ENCODE results near the gene UFD1. TPM values are rescaled to one million over a fixed set of nuclear protein-coding genes. Genes with fewer than 3 reads are reported as not detected.

UFD1 gene
- total RNA-seq, 1 experiment from 2014 or later, result 74.4 TPM

DNA sequence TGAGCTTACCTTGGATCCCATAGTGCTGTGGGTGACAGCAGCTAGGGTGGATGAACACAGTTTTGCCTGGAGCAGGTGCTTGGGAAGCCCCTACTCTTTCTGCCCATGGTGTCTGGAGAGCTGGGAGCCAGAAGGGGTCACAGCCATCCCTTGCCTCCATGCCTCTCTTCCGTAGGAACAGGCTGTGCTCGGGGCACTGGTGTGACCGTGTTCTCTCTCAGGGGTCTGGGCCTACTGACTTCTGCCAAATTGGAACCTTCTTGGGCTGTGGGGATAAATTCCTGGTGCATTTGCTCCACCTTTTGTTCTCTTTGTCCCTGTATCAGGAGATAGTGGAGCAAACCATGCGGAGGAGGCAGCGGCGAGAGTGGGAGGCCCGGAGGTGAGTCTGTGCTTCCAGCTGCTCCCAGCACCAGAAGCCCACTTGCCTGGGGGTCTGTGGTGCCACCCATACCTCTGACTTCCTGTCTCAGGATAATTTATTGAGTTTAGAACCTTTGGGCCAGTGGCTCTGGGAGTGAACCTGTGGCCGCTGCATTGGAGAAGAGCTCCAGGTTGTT lies 15.1 kb upstream of the UFD1 start:
- Histone ChIP-seq H3K9me3 (ENCODE audit: control insufficient read depth, low read depth, low read length) (no peaks in the 10 kb centered on the region), H3K79me1 (ENCODE audit: insufficient read depth, low read depth, low read length, poor library complexity, severe bottlenecking) (no peaks in the 10 kb centered on the region), H3K23me2 (ENCODE audit: insufficient read length, low read depth, low read length, poor library complexity, severe bottlenecking) (no peaks in the 10 kb centered on the region), H3K56ac (ENCODE audit: insufficient read length, low read depth, low read length) (no peak overlapping the region), H4K8ac (replicated peaks; ENCODE audit: insufficient read length, low read depth, low read length) (no peak overlapping the region), H2BK120ac (ENCODE audit: low read depth, low read length, poor library complexity, severe bottlenecking) (no peak overlapping the region), H3K23ac (ENCODE audit: insufficient read length, low read depth, low read length) (no peak overlapping the region), H3K79me2 (ENCODE audit: insufficient read depth, low read length) (no peaks in the 10 kb centered on the region), H4K5ac (ENCODE audit: insufficient read length, low read depth, low read length) (no peak overlapping the region), H3K27me3 (ENCODE audit: insufficient read depth, low read length) (no peaks in the 10 kb centered on the region), H4K20me1 (ENCODE audit: control insufficient read depth, insufficient read depth, insufficient read length) (no peaks in the 10 kb centered on the region), H3K14ac (ENCODE audit: insufficient read depth, low read length) (no peak overlapping the region), H3K9ac (ENCODE audit: extremely low read depth, insufficient read length, low read length) (no peak overlapping the region), H3K18ac (ENCODE audit: insufficient read length, low read depth, low read length) (no peak overlapping the region), H2BK5ac (ENCODE audit: insufficient read length, low read length) (no peak overlapping the region), H2BK20ac (ENCODE audit: low read depth, low read length, poor library complexity, severe bottlenecking) (no peak overlapping the region), H3K4ac (ENCODE audit: low read depth, low read length) (no peak overlapping the region), H2AK5ac (ENCODE audit: insufficient read length, low read length) (no peak overlapping the region), H3K4me1 (ENCODE audit: insufficient read depth, low read length) (no peaks in the 10 kb centered on the region), H2BK15ac (ENCODE audit: low read depth, low read length) (no peak overlapping the region), H3K4me2 (ENCODE audit: insufficient read depth, insufficient read length, low read length) (no peak overlapping the region), H2BK12ac (ENCODE audit: insufficient read length, low read depth, low read length) (no peak overlapping the region), H4K91ac (ENCODE audit: insufficient read length, low read depth, low read length) (no peak overlapping the region), H2AFZ (ENCODE audit: low read length) (no peak overlapping the region), H3K27ac (ENCODE audit: insufficient read length, low read depth, low read length) (no peak overlapping the region), H3T11ph (ENCODE audit: low read length) (no peak overlapping the region)
- WGBS (ENCODE audit: extremely low coverage, insufficient read length, low lambda C conversion rate), result no CpG with 5 or more reads among the region's 8 CpGs
- DNase-seq, result no peak
- Mint-ChIP-seq H3K36me3 (ENCODE audit: insufficient read depth in 1 of 3, low read depth in 3 of 3) (peaks cover 5 to 82% (median 61%) of the 10 kb centered on the region in 3 experiments), H3K27me3 (ENCODE audit: low read depth) (no peaks in the 10 kb centered on the region), H3K27ac (no peak overlapping the region; a peak in 1 of 7 replicates), H3K4me1 (no peaks in the 10 kb centered on the region), H3K4me3 (no peak overlapping the region), H3K9me3 (no peaks in the 10 kb centered on the region)
- TF ChIP-seq, protein P1, sequence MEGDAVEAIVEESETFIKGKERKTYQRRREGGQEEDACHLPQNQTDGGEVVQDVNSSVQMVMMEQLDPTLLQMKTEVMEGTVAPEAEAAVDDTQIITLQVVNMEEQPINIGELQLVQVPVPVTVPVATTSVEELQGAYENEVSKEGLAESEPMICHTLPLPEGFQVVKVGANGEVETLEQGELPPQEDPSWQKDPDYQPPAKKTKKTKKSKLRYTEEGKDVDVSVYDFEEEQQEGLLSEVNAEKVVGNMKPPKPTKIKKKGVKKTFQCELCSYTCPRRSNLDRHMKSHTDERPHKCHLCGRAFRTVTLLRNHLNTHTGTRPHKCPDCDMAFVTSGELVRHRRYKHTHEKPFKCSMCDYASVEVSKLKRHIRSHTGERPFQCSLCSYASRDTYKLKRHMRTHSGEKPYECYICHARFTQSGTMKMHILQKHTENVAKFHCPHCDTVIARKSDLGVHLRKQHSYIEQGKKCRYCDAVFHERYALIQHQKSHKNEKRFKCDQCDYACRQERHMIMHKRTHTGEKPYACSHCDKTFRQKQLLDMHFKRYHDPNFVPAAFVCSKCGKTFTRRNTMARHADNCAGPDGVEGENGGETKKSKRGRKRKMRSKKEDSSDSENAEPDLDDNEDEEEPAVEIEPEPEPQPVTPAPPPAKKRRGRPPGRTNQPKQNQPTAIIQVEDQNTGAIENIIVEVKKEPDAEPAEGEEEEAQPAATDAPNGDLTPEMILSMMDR (conservative IDR thresholded peaks at IDR 0.05), result no peak

Data from H9 (cell line).